H54 (cell line): ENCODE results near the gene UBTD1.
"Not testable (repeated sequence)": the region's sequence is repeated elsewhere in the genome, so short reads cannot be mapped to it uniquely, and the experiment has no call there.

Experiments
- DNase-seq: peaks from one replicate; pipeline ENCODE4 v3.0.0; 2011; ENCODE audit warnings: low spot score, mixed read lengths; ENCODE audit not compliant: insufficient read length
- FAIRE-seq: peaks from 3 replicates; lab custom pipeline; 2011; peaks lifted over from hg19 to GRCh38; lab: Jason Lieb, UNC
- POLR2A ChIP-seq: IDR thresholded peaks from 2 replicates; pipeline ENCODE4 v1.6.1; 2011; ENCODE audit warnings: low read depth, mild to moderate bottlenecking, low read length

The UBTD1 gene

DNA sequence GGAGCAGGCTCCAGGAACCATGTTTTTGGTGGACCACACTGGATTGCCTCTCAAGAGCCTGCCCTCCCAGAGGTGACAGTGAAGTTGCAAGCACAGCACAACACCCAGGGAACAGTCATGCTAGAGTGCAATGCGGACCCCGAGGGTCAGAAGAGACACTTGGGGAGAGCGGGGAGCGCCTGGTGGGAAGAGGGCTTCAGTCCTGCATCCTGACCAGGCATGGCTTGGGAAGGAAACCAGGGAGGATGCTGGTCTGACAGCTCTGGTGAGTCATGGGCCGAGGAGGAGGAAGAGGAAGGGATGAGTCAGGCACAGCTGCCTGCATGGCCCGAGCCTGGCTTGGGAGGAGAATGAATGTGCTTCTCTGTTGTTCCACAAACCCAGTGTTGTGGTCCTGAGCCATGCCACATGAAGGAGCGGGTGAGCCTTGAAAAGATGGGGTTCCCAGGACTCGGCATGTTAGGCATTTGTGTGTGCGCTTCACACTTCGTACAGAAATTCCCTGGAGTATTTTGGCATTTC is 44.4 kb downstream of the UBTD1 start:
- TF ChIP-seq POLR2A = peak; percentile 67
- FAIRE-seq (peak; percentile 92), DNase-seq (peak; percentile 97)

DNA sequence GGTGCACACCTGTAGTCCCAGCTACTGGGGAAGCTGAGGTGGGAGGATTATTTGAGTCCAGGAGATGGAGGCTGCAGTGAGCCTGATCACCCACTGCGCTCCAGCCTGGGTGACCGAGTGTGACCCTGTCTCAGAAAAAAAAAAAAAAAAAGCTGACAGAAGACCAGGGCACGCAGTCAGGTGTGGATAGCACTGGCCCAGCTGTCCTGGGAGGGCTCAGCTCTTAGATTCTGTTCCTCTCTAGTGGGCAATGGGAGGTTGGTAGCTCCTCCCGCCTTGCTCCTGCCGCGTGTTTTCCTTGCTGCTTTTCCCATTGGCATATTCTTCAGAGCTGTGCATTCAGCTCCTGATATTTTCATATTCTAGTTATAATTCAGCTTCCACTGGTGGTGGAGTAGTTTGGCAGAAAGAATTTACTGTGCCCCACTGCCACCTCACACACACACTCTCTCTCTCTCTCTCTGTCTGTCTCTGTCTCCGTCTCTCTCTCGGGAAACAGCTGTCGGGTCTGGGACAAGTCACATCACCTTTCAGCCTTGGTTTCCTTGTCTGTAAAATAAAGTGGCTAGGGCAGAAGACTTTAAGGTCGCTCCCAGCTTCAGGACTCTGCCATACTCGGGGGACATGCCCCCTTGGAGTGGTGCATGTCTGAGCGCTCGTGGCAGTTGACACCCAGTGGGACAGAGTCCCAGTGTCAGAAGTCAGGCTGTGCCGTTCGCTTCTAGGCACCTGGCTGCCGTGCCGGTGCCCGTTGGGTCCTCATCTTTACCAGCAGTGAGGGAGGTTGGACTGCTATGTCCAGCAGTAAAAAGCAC is 47.9 kb downstream of the UBTD1 start:
- no peak for FAIRE-seq
- TF ChIP-seq POLR2A = no peak
- DNase-seq = no peak

DNA sequence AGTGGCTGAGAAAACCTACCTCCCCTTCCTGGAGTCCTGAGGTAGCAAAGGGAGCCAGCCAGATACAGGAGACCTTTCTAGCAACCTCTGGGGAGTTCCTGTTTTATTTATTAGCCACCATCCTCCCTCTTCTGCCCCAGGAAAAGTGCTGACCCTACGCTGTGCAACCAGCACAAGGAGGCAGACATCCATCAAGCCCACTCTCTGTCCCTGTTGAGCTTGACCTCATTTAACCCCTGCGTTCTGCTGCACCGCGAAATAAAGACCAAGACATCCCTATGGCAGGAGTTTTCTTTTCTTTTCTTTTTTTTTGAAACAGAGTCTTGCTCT is 48.5 kb downstream of the UBTD1 start:
- FAIRE-seq = no peak
- TF ChIP-seq POLR2A = no peak
- DNase-seq = no peak

DNA sequence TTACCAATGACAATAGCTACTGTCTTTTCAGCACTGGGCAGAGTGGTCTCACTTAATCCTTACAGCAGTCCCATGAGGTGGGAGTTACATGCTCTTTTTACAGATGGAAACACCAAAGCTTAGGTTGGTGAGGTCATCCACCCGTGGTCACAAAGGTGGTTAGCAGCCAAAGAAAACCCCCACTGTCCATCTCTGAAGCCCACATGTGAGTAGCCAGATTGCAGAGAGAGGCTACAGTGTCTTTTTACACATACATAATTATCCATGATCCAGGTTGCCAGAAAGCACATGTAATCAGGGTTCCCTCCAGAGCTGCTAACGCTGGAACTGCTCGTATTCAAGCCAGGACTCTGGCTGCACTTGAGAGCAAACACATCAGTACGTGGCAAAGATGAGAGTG is 49.2 kb downstream of the UBTD1 start:
- no peak for FAIRE-seq
- no peak for DNase-seq
- no peak for TF ChIP-seq POLR2A

DNA sequence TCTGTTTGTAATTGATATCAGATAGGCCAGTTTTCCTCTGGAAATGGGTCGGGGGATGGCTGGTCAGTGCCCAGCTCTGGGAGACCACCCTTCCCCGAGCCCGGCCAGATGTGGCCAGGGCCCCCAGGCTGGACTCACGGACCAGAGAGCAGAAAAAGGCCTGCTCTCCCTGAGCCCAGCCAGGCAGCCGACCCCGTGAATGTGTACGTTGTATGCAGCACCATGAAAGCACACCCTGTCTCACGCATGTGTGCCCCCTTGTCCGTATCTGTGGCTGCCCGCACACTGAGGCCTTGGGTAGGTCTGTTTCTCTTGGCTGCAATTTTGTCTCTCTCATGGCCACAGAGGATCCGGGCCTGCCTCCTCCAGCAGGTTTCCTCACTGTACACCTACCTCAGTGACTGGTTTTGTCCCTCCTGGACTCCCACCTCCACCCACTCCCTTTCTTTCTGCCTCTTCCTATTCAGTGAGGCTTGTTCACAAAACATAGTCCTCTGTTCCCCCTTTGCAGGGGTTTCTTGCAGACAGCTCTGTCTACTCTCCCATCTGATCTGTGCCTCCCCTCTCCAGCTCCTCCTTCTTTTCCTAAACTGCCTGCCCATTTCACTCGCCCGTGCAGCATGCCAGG is 50.2 kb downstream of the UBTD1 start:
- FAIRE-seq = no peak
- DNase-seq = no peak

DNA sequence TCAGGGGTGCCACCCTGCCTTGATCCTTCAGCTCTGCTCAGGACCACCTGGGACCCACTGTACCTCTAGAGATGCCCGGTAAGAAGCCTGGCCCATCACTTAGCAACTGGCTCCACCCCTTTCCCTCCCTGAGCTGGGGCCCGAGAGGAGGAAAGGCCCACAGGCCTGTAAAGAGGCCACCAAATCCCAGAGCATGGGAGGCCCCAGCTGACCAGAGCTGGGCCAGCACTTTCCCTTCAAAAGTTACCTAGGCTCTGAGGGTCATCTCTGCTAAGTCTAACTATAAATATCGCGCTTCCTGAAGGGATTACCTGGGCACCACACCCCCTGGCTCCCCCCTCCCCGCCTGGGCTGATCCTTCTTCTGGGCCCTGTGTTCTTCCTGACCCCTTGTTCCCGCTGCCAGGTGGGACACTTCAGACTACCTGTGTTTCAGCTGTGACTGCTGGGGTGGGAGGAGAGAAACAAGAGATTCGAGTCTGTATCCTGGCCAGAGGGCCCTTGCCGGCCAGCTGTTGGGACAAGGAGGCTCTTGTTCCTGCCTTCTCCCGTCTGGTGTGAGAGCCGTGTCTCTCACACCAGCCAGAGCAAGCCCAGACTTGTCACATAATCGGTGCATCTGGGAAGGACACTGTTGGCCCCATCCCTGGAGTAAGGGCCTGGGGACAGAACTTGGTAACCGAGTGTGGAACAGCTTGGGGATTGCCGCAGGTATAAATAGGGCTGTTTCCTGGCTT is 51.0 kb downstream of the UBTD1 start:
- FAIRE-seq = no peak
- no peak for TF ChIP-seq POLR2A
- DNase-seq = no peak

More for the DNA sequence above, 50.2 kb downstream of the UBTD1 start:
- no peak for TF ChIP-seq POLR2A

DNA sequence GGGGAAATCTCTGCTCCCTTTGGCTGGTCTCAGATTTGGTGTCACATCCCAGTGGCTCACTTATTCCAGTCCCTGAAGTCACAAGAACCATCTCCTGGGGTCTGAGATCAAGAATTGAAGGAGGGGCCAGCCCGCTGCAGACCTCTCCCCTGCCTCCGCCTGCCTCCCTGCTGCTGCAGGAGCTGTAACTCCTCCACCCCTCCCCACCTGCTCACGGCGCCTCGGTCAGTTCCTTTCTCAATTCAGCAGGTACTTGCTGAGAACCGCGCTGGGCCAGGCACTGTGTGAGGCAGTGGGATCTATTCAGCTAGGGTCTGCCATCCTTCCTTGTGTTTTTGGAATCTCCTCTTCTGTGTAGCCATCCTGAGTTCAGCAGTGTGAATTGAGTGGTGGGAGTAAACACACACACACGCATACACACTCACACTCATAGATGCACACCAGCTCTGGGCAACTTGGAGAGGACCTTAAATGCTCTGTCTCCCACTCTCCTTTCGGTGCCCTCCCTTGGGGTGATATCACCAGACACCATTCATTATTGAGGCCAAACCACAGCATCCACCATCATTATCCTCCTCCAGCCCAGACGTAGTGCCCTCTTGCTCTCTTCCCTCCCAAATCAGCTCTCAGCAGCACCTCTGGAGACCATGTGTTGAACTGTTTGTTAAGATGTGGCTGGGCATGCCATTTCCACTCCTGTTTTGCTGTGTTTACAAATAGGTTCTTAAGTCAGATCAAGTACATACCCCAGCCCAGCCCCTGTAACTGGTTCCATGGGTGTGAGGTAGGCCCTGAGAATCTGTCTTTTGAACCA is 51.8 kb downstream of the UBTD1 start:
- DNase-seq = no peak
- no peak for TF ChIP-seq POLR2A
- no peak for FAIRE-seq

DNA sequence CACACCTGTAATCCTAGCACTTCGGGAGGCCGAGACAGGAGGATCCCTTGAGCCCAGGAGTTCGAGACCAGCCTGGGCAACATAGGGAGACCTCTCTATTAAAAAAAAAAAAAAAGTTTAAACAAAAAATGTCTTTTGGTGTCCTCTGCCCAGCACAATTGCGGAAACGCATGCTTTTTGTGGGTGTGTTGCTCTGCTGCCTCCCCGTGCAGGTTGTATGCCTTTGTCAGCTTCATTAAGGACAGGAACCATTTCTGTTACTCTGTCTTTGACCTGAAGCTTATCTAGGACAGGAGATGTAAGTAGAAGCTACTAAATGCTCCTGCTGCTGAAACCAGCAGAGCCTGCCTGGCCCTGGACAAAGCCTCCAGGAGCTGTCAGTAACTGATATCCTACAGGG is 52.5 kb downstream of the UBTD1 start:
- FAIRE-seq (no peak), DNase-seq (no peak)
- no peak for TF ChIP-seq POLR2A

DNA sequence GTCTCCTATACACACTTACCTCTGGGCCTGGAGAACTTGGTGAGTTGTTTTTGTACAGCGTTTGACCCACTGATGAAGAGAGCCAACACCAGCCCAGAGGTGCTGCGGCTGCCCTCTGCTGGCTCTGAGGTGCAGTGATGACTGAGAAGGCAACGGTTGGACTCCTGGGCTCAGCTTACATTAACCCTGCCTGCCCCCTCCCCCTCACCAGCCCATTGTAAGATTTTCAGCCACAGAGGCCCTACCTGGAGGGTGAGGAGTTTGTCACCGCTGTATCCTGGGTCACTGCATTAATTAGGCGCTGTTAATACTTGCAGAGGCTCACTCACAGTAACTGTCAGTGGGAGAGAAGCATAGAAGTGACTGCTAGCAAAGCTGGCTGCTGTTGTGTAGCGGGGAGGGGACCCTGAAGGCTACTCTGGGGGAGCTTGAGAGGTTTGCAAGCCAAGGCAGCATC is 54.9 kb downstream of the UBTD1 start:
- no peak for DNase-seq
- TF ChIP-seq POLR2A = no peak
- FAIRE-seq = peak; percentile 43

DNA sequence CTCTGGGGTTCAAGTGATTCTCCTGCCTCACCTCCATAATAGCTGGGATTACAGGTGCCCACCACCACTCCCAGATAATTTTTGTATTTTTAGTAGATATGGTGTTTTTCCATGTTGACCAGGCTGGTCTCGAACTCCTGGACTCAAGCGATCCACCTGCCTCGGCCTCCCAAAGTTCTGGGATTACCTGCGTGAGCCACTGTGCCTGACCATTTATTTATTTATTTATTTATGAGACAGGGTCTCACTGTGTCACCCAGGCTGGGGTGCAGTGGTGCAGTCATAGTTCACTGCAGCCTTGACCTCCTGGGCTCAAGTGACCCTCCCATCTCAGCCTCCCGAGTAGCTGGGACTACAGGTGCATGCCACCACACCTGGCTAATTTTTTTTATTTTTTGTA is 55.6 kb downstream of the UBTD1 start:
- not testable (repeated sequence) for DNase-seq, FAIRE-seq

DNA sequence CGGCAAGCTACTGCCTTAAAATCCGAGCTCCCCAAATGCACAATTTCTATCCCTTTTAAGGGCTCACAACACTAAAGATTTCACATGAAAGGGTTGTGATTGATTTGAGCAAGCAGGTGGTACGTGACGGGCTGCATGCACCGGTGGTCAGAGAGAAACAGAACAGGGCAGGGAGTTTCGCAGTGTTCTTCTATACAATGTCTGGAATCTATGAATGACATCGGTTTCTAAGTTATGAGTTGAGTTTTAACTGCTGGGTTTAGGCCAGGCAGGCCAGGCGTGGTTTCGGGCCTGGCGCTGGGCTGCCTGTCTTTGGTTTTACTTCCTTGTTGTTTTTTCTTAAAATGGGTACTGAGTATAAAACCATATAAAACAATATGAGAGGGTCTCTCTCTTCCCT is 56.8 kb downstream of the UBTD1 start:
- DNase-seq, FAIRE-seq: not testable (repeated sequence)

DNA sequence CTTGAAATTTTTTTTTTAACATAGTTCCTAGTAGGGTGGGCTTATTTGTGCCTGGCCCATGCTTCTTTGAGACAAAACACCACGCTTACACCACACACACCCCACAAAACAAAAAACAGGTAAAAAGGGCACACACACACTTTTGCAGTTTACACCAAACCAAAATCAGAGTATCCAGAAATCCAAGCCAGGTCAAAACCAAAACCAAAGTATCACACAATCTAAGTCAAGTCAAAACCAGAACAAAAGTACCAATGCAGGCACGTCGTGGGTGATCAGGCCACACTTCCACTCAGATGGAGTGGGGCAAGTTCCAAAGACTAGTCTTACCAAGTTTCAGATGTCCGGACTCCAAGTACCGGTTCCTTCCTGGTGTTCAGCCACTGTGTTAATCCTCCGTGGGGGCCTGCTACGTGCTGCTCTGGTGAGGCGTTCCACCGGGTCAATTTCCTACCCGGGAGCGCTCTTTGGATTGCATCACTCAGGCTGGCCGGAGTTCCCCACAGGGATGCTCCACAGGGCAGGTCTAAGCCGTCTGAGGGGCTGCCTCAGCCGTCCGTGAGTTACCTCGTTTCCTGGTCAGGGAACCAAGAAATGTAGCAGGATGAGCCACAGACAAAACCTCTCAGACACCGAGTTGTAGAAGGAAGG is 62.1 kb downstream of the UBTD1 start:
- not testable (repeated sequence) for DNase-seq, FAIRE-seq

DNA sequence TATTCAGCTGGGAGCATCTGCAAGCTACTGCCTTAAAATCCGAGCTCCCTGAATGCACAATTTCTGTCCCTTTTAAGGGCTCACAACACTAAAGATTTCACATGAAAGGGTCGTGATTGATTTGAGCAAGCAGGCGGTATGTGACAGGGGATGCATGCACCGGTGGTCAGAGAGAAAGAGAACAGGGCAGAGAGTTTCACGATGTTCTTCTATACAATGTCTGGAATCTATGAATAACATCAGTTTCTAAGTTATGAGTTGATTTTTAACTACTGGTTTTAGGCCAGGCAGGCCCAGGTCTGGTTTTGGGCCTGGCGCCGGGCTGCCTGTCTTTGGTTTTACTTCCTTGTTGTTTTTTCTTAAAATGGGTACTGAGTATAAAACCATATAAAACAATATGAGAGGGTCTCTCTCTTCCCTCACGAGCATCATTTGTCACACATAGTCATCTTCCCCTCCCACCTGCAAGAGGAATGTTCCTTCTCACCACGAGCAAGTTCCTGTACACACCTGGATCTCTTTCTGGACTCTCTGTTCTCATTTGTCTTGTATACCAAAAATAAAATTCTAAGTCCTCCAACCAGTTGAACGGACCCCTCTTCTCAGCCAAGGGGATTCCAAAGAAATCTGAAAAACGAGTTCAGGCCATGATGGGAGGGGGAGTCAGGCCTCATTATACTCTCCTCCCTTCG is 62.8 kb downstream of the UBTD1 start:
- not testable (repeated sequence) for FAIRE-seq, DNase-seq

DNA sequence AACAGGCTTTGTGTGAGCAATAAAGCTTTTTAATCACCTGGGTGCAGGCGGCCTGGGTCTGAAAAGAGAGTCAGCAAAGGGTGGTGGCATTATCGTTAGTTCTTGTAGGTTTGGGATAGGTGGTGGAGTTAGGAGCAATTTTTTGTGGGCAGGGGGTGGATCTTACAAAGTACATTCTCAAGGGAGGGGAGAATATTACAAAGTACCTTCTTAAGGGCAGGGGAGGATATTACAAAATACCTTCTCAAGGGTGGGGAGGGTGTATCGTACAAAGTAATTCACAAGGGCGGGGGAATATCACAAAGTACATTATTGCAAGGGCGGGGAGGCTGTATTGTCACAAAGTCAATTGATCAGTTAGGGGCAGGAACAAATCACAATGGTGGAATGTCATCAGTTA is 63.6 kb downstream of the UBTD1 start:
- FAIRE-seq, DNase-seq: not testable (repeated sequence)
